ENCODE measurements around the gene CCM2L.

CCM2L gene

DNA sequence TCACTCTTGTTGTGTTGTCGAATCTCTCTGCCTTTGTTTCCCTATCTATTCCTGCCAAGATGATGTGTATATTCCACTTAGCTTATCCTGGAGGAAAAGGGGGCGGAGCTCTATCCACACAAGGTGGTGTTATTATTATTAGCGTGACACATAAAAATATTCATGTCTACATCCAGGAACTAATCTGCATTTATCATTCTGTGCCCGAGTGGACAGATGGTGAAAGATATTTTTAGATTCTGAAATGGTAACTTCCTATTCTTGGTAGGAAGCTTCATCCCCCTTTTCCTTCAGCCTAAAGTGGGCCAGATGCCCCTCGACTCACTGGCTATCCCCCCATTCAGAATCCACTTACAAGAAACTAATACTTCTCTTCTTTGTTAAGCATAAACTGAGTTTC lies 40.2 kb upstream of the CCM2L start:
- TF ChIP-seq, protein P1, sequence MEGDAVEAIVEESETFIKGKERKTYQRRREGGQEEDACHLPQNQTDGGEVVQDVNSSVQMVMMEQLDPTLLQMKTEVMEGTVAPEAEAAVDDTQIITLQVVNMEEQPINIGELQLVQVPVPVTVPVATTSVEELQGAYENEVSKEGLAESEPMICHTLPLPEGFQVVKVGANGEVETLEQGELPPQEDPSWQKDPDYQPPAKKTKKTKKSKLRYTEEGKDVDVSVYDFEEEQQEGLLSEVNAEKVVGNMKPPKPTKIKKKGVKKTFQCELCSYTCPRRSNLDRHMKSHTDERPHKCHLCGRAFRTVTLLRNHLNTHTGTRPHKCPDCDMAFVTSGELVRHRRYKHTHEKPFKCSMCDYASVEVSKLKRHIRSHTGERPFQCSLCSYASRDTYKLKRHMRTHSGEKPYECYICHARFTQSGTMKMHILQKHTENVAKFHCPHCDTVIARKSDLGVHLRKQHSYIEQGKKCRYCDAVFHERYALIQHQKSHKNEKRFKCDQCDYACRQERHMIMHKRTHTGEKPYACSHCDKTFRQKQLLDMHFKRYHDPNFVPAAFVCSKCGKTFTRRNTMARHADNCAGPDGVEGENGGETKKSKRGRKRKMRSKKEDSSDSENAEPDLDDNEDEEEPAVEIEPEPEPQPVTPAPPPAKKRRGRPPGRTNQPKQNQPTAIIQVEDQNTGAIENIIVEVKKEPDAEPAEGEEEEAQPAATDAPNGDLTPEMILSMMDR (IDR thresholded peaks at IDR 0.05; ENCODE audit: low read depth, low read length, missing control alignments) = no peak

DNA sequence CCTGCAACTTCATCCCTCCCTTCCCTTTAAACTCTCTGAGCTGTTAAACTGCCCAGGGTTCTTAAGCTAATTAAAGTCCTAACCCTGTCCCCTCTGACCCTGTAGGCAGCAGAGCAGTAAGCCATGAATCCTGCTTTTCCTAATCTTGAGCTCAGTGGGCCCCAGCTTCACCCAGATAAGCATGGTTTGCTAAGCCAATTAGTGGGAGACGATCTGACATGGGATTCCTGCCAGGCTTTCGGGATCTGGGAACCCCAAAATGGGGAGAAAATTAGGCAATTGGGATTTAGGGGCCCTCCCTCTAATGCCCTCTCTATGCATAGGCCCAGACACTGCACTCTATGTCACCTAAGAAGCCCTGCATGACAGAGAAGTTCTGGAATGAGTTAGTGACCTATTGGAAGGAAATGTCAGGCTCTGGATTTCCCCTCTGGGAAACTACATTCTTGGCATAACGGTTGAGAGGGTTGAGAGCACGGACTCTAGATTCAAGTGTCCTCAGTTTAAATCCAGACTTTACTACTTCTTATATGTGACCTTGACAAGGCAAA lies 37.7 kb upstream of the CCM2L start:
- TF ChIP-seq, protein P1 (IDR thresholded peaks at IDR 0.05; ENCODE audit: low read depth, low read length, missing control alignments) = no peak
- H3K4me3 ChIP-seq (ENCODE audit: low read depth, low read length) = no peak overlapping the region
- no peak for DNase-seq (ENCODE audit: low read depth)

More for the DNA sequence above, 40.2 kb upstream of the CCM2L start:
- H3K4me3 ChIP-seq (ENCODE audit: low read depth, low read length) = no peak overlapping the region
- no peak for DNase-seq (ENCODE audit: low read depth)

DNA sequence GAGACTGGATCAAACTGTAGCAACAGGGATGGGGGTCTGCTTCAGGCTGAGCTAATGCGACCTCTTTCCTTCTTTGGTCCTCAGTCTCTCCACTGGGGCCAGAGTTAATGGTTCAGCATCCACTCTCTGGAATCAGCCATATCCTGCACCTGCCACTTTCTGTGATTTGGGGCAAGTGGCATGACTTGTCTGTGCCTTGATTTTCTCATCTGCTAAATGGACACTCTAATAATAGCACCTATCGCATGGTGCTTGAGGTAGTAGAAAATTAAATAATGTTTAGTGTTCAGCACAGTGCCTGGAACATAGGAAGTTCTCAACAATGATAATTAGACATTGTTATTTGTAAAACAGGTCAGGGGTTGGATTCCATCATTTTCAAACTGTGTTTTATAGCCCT lies 35.9 kb upstream of the CCM2L start:
- no peak for DNase-seq (ENCODE audit: low read depth)
- TF ChIP-seq, protein P1 (IDR thresholded peaks at IDR 0.05; ENCODE audit: low read depth, low read length, missing control alignments) = no peak
- no peak overlapping the region for H3K4me3 ChIP-seq (ENCODE audit: low read depth, low read length)

DNA sequence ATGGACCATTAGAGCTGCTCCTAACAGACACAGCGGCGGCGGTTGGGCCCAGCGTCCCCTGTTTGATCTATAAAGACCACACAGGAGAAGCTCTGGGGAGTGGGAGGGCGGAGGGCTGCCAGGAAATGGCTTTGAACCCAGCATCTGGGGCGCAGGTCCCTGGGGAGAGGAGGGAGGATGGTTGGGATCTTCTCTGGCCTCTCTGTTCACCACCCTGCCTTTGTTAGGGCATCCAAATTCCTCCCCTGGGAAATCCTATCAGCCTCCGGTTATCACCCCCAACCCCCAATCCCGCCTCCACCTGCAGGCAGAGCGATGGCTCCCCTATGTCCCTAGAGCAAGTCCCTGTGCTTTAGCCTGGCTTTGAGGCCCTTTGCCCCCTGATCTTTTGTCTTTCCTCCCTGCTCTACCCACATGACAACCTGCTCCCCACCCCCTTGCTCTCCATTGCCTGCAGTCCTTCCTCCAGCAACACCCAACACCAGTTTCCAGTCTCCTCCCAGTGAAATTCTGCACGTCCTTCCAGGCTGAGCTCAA lies 35.2 kb upstream of the CCM2L start:
- TF ChIP-seq, protein P1 (IDR thresholded peaks at IDR 0.05; ENCODE audit: low read depth, low read length, missing control alignments) = no peak
- DNase-seq (ENCODE audit: low read depth) = no peak
- no peak overlapping the region for H3K4me3 ChIP-seq (ENCODE audit: low read depth, low read length)

DNA sequence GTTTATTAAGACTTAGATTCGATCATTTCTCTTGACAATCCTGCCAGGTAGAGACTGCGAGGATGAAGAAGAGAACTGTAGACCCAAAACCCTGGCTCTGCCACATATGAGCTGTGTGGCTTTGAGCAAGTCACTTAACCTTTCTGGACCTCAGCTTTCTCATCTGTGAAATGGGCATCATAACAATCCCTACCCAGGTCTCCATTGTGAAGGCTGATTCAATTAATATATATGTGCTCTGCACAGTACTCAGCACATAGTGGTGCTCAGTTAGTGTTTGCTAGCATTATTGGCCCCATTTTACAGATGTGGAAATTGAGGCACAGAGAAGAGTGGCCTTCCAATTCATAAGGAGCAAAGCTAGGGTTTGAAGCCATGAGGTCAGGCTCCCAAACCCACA lies 34.4 kb upstream of the CCM2L start:
- no peak overlapping the region for H3K4me3 ChIP-seq (ENCODE audit: low read depth, low read length)
- TF ChIP-seq, protein P1 (IDR thresholded peaks at IDR 0.05; ENCODE audit: low read depth, low read length, missing control alignments) = no peak
- DNase-seq (ENCODE audit: low read depth) = no peak

DNA sequence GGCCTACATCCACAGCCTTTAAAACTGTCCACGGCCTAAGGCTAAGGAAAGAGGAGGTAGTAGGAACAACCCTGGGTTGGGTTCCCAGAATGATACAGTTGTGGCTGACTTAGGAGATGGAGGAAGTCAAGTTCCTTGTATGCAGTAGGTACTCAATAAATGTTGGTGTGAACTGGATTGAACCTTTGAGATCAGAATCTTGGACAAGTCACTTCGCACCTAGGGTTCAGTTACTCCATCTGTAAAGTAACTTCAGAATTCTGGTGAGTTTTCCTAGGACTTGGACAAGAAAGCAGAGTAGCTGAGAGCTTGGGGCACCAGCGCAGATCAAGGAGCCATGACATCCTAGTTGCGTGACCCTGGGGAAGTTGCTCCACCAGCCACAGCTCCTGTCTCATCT lies 33.2 kb upstream of the CCM2L start:
- no peak overlapping the region for H3K4me3 ChIP-seq (ENCODE audit: low read depth, low read length)
- TF ChIP-seq, protein P1 (IDR thresholded peaks at IDR 0.05; ENCODE audit: low read depth, low read length, missing control alignments) = no peak
- no peak for DNase-seq (ENCODE audit: low read depth)

Measured in GM12864 (cell line).